COLO668 (cell line): ENCODE data around the gene OVOL3.
A peak's percentile ranks its signal among the peaks of the same experiment; 100 is the strongest.
"Not testable (repeated sequence)": the region's sequence is repeated elsewhere in the genome, so short reads cannot be mapped to it uniquely, and the experiment has no call there.

Source experiments
- DNase-seq: peaks from one replicate; lab custom pipeline; 2025; ENCODE audit not compliant: unreplicated experiment; lab: John Stamatoyannopoulos, UW

OVOL3 gene

DNA sequence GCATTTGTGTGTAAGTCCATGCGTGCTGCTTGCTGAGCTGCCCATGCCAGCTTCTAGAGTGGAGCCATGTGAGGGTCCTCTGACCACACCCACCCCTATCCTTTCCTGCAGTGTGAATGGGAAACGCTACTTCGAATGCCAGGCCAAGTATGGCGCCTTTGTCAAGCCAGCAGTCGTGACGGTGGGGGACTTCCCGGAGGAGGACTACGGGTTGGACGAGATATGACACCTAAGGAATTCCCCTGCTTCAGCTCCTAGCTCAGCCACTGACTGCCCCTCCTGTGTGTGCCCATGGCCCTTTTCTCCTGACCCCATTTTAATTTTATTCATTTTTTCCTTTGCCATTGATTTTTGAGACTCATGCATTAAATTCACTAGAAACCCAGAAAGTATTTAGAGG lies 14.6 kb downstream of the OVOL3 start:
- DNase-seq = no peak

DNA sequence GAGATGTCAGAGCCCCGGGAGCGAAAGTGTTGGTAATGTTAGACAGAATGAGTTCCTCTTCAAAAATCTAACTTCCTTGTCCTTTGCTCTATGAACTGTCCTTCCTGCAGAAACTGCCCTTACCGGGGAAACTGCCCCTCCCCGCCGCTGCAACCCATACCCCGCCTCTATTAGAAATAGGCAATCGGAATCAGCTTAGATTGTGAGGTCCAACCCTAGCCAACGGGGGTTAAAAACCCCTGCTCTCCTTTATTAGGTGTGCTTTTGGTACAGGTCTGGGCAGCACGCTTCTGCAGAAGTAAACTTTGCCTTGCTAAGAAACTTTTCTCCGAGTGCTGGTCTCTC lies 17.4 kb downstream of the OVOL3 start:
- DNase-seq = peak; percentile 41

DNA sequence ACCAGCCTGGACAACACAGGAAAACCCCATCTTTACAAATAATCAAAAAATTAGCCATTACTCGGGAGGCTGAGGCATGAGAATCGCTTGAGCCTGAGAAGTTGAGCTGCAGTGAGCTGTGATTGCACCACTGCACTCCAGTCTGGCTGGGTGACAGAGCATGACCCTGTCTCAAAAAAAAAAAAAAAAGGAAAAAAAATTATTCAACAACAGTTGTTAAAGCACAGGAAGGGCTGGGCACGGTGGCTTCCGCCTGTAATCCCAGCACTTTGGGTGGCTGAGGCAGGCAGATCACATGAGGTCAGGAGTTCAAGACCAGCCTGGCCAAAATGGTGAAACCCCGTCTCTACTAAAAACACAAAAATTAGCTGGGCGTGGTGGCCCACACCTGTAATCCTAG lies 20.3 kb downstream of the OVOL3 start:
- DNase-seq = not testable (repeated sequence)

DNA sequence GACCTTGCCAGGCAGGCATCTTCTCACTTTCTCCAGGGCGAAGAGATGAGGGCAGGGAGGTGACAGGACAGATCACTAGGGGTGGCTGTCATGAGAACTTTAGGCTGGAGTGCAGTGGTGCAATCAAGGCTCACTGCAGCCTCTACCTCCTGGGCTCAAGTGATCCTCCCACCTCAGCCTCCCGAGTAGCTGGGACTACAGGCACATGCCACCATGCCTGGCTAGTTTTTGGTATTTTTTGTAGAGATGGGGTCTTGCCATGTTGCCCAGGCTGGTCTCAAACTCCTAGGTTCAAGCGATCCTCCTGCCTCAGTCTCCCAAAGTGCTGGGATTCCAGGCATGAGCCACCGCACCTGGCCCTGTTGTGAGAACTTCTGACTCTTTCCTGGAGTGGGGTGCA lies 23.9 kb downstream of the OVOL3 start:
- not testable (repeated sequence) for DNase-seq

DNA sequence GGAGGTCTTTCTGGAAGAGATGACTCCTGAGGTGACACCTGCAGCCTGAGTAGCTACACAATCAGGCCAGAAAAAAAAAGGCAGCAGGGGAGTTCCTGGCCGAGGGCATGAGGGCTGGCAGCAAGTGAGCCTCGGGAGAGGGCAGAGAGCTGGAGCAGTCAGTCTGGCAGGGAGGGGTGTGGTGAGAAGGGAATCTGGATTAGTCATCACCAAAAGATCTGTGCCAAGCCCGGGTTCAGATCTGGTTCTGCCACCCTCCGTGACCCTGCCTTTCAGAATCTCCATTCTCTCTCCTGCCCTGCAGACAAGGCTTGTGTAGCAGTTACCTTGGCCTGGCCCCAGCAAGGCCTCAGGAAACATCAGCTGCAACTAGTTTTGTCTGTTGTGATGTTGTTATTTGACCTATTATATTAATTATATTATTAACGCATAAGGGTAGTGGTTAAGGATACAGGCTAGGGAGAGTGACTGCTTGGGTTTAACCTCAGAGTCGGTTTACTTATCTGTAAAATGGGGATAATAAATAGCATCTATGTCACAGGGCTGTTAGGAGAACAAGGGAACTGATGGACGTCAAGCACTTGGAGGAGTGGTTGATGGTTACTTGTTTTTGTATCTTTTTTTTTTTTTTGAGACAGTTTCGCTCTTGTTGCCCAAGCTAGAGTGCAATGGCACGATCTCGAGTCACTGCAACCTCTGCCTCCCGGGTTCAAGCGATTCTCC lies 26.2 kb downstream of the OVOL3 start:
- DNase-seq = peak; percentile 45

DNA sequence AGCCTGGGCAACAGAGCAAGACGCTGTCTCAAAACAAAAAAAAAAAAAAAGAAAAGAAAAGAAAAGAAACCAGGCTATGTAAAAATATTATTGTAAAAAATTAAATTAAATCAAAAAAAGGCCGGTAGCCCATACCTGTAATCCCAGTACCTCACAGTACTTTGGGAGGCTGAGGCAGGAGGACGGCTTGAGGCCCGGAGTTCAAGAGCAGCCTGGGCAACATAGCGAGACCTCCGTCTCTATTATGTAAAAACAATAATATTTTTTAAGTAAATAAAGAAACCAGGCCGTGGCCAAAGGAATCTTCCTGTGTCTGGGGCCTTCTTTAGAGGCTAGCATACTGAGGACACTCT lies 28.2 kb downstream of the OVOL3 start:
- DNase-seq = no peak

DNA sequence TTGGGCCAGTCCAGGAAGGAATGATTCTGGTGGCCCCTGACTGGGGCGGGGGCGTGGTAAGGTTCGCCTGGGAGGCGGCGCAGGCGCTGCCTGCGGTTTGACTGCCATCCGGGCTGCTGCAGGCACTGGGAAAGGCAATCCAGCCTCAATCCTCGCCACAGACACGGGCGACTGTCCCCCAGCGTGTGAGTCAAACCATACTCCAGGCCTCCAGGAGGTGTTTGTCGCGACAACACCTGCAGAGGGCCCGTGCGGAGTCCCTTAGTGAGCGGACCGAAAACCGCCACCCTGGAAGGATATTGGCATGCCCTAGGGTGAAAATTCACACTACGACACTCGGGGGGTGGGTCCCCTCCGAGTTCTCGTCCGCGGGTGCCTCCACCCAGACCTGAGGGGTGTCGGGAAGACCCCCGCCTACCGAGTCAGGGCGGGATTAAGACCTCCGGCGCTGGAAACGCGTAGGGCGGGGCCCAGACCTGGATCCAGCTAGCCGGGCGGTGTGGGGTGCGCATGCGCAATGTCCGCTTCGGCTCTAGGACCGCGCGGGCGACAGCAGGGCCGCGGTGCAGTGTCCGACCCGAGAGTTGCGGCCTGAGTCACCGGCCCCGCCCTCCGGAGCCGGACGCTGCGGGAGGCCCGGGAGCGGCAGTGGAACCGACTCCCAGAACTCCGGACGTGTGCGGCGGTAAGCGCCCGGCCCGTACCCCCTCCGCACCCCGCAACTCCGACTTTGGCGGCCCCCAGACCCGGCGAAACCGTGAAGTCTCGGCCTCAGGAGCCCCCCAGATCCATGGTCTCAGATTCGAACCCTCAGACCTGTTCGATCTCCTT lies 28.7 kb downstream of the OVOL3 start, which contains the start of gene CAPNS1:
CAPNS1 (plus strand) TSS at position 594 of the 831 bp plus-strand sequence. CDS start 946 bp downstream, outside the sequence.
- peak; percentile 97 for DNase-seq

DNA sequence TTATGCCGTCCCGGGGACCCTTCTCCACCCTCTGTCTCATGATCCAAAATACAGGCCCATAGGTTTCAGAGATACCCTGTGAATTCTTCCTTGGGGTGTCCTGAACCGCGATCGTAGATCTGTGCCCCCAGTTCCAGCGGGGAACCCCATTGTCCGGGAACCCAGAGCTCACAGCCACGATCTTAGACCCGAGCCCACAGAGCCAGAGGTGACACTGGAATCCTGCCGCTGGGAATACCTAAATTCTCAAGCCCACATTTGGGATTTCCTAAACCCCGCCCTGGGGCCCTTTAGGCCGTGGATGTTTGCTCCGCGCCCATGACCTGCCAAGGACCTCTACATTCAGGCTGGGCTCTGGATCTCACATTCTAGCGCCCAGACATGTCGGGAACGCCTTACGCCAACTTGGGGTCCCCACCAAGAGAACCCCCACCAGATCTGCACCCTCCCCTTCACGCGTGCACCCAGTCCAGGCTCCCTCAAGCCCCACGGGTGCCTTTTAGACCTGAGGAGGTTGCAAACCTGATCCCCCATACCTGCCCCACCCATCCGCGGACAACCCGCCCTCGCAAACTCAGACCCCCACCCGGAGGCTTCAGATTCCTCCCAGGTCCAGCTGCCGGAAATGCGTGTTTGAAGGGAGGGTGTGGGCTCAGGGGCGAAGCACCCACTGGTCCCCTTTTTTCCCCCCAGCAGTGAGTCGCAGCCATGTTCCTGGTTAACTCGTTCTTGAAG lies 29.5 kb downstream of the OVOL3 start:
- peak; percentile 71 for DNase-seq

DNA sequence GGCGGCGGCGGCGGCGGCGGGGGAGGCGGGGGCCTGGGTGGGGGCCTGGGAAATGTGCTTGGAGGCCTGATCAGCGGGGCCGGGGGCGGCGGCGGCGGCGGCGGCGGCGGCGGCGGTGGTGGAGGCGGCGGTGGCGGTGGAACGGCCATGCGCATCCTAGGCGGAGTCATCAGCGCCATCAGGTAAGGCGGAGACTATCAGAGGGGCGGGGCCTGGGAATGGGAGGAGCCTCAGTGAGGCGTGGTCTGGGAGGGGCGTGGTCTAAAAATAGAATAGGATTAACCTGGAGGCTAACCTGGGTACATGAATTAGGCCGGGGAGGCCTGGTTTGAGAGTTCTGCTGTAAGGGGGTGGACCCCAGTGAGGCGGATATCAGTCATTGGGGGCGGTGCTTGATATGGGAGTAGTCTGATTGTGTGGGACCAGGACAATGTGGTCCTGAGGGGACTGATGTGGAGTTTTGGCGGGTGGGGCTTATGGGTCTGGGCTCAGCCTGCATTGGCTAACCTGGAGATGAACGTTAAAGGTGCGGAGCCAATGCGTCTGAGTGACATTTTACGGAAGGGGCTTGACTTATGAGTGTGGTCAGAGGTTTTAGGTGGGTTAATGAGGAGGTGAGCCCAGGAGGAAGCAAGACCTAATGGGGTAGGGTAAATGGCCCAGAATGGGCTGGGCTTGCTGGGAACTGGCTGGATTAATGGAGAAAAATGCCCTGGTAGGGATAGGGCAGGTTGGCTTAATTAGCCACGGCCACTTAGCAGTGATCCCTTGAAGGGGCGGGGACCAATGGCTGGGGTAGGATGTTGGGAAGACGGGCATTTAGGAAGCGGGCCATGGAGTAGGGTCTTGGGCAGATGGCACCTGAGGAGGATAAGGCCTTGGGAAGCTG lies 30.3 kb downstream of the OVOL3 start:
- peak; percentile 80 for DNase-seq

DNA sequence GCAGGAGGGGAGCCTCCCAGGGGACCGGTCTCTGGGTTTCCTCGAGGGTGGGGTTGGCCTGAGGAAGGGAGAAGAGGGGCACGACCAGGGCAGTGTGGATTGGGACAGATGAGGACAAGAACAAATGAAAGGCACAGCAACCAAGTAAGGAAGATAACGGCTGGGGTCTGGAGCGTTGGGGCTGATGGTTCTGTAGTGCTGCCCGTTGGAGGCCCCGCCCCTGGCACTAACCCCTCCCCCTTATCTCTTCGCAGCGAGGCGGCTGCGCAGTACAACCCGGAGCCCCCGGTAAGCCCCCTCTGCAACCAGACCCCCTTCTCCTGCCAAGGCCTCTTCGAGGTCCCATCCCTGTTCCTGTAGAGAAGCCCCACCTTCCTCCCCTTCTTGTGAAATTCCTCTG lies 31.1 kb downstream of the OVOL3 start:
- DNase-seq = no peak

DNA sequence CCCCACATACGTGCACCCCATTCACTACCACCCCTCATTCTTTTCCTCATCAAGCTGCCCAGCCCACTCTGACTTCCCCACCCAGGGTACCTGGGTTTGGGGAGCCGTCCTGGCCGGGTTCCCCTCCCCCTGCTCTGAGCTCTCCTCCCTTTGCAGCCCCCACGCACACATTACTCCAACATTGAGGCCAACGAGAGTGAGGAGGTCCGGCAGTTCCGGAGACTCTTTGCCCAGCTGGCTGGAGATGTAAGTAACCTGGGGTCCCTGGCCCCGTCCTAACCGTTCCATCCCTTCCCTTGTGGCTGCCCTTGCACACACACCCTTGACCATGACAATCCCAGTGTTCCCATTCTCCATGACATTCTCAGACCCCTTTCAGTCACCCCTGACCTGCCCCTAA lies 31.6 kb downstream of the OVOL3 start:
- DNase-seq = no peak

DNA sequence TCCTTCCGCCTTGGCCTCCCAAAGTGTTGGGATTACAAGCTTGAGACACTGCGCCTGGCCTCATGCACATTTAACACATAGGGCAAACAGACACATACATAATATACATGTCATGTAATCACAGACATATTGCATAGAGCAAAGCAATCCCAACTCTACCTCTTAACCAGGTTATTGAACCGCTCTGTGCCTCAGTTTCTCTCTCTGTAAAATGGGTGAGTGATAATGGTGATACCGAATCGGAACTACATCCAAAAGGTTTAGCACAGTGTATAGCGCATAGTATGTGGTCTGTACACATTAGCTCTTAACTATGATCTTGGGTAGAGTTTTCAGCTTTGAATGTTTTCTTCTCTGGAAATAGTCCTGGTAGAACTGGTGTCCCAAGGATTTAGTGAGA lies 33.7 kb downstream of the OVOL3 start:
- no peak for DNase-seq

DNA sequence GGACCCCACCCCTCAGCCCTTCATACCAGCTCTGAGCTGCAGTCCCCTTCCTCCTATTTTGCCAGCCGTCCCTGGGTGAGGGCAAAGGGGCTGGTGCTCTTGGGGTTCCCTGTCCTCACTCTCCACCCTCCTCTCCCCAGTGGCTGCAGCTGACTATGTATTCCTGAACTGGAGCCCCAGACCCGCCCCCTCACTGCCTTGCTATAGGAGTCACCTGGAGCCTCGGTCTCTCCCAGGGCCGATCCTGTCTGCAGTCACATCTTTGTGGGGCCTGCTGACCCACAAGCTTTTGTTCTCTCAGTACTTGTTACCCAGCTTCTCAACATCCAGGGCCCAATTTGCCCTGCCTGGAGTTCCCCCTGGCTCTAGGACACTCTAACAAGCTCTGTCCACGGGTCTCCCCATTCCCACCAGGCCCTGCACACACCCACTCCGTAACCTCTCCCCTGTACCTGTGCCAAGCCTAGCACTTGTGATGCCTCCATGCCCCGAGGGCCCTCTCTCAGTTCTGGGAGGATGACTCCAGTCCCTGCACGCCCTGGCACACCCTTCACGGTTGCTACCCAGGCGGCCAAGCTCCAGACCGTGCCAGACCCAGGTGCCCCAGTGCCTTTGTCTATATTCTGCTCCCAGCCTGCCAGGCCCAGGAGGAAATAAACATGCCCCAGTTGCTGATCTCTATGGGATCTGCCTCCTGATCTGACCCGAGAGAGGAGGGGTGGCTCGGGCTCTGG lies 38.9 kb downstream of the OVOL3 start:
- DNase-seq = no peak

DNA sequence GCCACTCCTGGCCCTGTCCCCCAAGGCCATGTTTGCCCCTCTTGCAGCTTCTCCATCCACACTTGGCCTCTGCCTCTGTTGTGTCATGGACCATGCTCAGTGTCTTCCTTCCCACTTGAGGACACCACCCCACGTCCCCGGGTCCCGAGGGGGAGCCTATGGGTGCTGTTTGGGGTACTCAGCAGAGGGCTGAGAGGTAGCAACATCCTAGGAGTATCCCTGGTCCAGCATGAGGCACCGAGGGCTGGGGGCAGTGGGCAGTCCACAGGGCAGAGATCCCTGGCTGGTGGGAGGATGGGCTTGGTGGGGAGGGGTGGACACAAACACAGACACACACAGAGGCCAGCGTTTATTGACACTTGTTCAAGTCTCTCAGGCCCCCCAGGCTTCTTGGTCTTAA lies 39.6 kb downstream of the OVOL3 start:
- no peak for DNase-seq

DNA sequence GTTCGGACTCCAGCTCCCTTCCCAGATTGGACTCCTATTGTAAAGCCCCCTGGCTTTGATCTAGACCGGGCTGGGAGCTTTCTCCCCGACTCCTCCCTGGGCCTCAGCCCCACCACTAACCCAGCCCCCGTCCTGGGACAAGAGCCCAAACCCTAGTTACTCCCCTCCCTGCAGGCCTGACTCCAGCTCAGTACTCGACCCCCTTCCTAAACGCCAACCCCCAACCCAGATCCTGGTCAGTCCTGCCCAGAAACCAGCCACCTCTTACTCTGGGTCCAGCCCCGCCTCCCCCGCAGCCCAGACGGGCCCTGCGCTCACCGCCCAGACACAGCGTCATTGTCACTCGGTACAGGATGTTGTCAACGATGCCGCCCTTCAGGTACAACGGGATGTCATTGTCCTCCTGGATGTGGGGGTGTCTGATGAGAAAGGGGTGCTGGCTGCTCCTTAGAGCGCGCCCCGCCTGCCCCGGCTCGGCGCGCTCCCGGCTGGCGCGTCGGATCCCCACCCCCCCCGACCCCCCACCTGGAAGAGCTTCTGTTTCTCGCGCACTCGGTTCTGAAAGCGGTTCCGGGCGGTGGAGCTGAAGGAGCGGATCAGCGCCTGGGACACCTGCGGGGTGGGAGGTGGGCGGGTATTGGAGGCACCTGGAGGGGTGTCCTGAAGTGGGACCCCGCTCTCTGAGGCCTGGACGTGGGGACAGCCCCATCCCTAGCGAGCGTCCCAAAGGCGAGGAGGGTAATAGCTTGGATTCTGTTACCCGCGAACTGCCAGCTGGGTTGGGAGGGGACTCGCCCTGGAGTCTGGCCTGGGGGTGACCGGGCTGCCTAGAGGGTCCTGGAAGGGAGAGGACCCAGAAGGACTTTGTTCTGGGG lies 40.4 kb downstream of the OVOL3 start:
- DNase-seq = no peak

DNA sequence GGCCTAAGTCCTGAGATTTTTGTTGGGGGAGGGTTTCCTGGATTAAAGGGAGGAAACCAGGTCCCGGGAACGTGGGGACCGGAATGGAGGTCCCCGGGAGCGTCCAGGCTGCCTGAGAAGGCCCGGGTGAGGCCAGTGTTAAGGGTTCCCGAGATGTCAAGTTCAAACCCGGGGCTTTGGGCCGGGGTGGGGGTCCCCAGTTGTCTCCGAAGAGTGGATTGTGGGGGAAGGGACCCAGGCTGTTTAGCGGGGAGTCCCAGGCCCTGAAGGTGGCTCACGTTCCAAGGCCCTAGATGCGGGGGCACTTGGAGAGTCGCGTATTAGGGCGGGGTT lies 41.0 kb downstream of the OVOL3 start:
- DNase-seq = no peak

DNA sequence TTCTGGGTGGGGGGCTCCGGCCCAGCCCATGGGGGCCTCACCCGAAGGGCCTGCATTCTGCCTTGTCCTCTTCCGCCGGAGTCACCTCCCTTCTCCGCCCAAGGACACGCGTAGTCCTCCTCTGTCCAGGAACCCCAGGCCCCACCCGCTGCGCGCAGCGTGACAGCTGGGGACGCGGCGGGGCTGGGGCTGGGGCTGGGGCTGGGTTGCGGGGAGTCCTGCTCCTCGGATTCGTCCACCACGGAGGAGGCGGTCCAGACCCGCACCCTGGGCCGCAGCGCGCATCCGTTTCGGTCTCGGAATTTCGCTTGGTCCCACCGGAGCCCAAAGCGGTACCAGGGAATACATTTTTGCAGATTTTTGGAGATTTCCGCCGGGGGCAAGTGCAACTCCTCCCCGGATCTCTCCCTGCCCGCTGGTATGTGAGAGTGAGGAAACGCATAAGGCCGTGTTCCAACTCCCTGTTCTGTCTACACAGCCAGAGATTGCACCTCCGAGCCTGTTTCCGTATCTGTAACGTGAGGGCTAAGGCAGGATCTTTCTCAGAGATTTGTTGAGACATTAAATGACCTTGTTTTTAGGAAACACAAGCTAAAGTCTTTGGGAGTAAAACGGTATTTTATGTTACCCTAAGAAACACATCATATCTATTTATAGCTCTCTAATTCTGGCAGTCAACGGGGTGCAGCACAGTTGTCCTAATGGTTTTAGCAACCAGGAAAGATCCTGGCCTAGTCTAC lies 41.6 kb downstream of the OVOL3 start, which contains the start of gene COX7A1:
COX7A1 (minus strand) TSS at position 96 of the 740 bp plus-strand sequence; CDS start at position 56, 40 bp downstream.
- DNase-seq = no peak

DNA sequence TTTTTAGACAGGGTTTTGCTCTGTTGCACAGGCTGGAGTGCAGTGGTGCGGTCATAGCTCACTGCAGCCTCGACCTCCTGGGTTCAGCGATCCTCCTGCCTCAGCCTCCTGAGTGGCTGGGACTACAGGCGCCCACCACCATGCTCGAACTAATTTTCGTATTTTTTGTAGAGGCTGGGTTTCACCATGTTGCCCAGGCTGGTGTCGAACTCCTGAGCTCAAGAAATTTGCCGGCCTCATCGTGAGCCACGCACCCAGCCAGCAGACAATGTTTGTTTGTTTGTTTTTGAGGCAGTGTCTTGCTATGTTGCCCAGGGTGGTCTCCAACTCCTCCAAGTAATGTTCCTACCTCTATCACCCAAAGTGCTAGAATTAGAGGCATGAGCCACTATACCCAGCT lies 42.2 kb downstream of the OVOL3 start:
- no peak for DNase-seq
